GM12873 (cell line): ENCODE results near the gene CLSTN2.

Experiments
- TF ChIP-seq, protein P1 (sequence below): IDR thresholded peaks from 2 replicates; pipeline ENCODE4 v1.5.1; 2012; ENCODE audit warnings: low read depth, mild to moderate bottlenecking, moderate library complexity, low read length, control low read depth; ENCODE audit not compliant: insufficient read depth; ENCODE audit errors: missing control alignments

CLSTN2 gene

DNA sequence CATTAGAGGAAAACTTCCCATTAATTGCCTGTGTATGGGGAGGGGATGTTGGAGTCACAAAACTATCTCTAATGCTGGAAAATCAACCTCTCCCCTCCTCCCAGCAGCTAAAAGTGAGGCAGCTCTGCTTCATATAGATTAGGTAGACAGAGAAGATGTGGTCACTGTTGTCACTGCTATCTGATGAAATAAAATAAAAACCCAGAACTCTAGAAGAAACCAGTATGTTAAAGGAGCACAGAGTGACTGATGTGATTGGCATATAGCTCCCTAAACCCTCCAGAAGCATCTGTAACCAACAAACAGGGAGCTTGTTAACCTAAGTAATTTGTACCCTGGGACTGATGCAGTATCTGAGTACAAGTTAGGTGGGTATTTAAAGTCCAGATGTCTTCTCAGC lies 531.0 kb downstream of the CLSTN2 start:
- TF ChIP-seq, protein P1, sequence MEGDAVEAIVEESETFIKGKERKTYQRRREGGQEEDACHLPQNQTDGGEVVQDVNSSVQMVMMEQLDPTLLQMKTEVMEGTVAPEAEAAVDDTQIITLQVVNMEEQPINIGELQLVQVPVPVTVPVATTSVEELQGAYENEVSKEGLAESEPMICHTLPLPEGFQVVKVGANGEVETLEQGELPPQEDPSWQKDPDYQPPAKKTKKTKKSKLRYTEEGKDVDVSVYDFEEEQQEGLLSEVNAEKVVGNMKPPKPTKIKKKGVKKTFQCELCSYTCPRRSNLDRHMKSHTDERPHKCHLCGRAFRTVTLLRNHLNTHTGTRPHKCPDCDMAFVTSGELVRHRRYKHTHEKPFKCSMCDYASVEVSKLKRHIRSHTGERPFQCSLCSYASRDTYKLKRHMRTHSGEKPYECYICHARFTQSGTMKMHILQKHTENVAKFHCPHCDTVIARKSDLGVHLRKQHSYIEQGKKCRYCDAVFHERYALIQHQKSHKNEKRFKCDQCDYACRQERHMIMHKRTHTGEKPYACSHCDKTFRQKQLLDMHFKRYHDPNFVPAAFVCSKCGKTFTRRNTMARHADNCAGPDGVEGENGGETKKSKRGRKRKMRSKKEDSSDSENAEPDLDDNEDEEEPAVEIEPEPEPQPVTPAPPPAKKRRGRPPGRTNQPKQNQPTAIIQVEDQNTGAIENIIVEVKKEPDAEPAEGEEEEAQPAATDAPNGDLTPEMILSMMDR, result no peak

DNA sequence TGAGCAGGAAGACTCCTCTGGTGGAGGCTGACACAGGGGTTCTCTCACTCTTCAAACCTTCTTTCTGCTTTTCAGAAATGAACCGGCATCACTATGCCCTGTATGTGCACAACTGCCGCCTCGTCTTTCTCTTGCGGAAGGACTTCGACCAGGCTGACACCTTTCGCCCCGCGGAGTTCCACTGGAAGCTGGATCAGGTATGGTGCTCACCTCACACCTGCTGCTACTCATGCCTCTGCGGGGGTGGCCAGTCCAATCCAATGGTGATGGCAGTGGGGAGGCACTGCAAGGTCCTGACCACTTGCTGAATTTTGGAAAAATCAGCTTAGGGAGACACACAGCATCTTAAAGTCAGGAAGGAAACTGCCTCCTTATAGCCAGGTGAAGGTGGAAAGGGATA lies 531.5 kb downstream of the CLSTN2 start:
- TF ChIP-seq, protein P1, result no peak

DNA sequence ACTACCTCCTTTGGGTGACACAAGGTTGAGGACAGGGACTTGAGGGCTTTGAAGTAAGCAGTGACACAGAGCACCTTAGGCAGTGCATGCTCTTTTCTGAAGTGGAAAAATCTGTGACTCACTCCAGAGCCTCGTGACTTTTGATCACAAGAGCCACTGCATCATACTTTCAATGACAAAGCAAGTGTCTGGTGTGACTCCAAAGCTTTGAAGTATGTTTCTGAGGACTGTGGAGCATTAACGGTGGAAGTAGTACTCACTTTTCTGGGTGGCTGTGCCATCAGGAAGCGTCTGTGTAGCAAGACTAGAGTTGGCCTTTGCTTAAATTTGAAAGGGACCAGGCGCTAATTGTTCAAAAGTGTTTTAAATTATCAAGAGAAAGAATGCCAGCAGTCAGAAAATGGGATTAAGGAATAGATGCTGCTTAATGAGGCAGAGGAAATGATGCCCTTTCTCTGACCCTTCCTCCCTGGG lies 532.2 kb downstream of the CLSTN2 start:
- TF ChIP-seq, protein P1, result no peak

DNA sequence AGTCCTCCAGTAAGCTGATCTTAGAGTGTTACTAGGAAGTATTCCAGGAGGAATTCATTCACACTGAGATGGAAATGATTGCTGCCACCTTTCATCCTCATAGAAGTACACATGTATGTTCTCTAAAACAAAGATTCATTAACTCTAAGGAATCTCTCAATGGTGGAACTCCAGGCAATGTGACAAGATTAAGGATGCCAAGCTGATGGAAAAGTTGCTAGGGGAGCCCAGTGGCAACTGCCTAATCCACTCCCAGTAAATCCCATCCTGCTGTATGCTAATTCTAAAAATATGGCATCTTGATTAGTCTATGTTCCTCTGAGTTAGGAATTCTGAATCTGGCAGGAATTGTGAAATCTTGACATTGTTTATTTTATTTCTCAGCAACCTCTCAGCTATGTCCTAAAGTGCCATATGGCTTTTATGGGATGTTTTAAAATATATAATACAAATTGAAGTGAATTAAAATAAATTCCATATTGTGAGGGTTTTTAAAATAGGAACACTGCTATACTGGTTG lies 532.9 kb downstream of the CLSTN2 start:
- TF ChIP-seq, protein P1, result no peak

DNA sequence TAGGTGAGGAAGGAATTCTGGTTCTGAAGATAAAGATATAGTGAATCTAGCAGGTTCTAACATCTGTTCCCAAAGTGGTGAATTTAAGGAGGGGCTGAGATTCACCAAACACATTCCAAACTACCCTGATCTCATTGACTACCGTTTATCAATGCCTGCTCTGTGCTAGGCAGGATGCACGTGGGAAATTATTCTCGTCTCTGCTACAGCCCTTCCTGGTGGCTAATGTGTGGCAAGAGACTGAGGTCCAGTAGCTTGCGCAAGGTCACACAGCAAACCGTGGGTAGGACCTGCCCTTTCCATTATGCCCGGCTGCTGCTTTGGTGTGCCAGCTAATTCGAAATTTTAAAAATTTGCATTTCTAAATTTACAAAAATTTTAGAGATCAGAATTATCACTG lies 533.4 kb downstream of the CLSTN2 start:
- TF ChIP-seq, protein P1, result no peak

DNA sequence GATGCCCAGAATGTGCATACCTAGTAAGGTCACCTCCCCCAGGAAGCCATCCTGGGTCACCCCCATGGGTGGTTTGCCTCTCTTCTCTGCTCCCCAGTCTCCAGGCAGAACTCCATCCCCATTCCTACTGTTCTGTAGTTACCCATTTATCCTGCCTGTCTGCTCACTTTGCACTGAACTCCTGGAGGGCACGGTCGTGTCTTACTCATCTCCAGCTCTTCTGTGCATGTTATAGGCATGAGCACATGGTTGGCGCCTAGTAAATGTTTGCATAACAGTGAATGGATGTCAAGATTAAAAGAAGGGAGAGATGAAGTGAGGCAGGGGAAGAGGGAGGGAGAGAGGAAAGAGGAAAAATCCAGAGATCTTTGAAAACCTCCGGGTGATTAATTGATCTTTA lies 534.5 kb downstream of the CLSTN2 start:
- TF ChIP-seq, protein P1, result no peak

DNA sequence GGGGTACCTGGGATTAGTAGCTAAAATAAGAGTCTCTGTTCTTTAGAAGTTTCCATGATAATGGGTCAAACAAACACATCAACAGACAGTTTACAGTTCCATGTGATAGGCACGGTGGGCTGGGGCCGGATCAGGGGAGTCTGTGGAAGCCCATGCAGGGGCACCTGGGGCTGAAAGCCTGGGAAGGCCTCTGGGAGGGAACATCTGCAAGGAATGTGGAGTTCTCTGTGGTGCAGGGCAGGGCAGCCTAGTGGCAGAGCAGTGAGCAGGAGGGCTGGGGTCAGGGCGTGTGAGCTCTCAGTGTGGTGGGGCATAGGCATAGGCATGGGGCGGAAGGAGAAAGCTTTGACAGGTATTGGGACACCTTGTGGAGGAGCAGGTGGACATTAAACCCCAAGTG lies 535.2 kb downstream of the CLSTN2 start:
- TF ChIP-seq, protein P1, result no peak

DNA sequence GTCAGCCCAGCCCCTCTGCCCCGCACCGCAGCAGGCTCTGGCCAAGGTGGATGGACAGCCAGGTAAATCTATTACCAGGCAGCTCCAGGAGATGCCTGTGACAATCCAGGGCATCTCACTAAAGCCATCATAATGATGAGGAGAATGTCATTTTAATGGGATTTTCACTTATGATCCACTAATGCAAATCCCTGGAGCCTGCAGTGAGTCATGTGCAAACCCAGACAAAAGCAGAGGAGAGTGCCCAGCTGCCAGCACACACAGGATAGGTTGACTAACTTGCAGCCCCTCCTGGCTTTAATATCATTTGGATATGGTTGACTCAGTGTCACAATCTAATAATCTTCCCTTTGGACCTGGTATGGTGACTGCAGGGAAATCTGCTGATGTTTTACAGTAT lies 536.0 kb downstream of the CLSTN2 start:
- TF ChIP-seq, protein P1, result no peak
